Inferior parietal cortex (tissue), 1 donor: ENCODE measurements around the gene CAPN2.
"Not testable (repeated sequence)": the region's sequence is repeated elsewhere in the genome, so short reads cannot be mapped to it uniquely, and the experiment has no call there.

Source experiments
- DNase-seq: peaks from one replicate; pipeline ENCODE4 v3.0.0-alpha.2; 2016; ENCODE audit errors: extremely low spot score

CAPN2 gene

DNA sequence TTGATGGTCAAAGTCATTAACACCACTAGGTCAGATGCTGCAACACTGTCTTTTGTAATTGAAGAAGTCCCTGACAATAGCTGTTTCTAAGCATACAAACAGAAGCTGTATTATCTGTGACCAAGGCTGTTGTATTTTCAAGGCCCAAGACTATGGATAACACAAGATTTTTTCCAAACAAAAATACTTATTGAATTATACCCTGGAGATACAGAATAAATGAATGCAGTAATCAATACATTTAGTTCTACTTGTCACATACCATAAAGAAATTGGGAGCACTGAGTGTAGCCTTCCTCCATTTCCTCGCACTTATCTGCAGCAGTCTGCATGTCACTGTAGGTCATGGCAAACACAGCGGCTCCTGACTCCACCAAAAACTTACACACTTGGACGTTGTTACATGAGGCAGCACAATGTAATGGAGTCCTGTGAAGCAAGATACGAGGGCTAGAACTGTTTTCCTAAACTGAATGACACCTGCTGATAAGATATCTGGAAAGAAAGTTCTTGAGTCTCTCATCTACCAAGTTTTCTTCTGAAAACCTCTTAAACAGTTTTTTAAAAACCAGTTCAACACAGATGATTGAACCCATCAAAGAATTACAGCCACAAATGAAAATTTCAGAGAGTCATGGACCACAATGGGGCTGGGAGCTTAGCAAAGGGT, 76.5 kb downstream of the CAPN2 start:
- peak; percentile 68 for DNase-seq

DNA sequence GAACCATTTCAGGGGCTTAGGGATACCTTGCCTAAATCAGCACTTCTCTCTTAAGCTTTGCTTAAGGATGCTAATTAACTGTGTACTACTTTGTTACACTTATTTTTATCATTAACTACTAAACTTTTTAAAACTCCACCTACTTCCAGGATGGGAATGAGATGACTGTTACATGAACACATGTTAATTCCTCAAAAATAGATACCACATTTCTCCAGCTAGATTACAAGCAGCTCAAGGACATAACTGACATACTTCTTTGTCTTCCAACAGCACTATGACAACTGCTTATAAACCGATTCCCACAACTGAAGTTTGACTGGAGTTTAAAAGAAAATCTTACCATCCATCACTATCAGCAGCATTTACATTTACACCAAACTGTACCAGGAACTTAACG, 79.7 kb downstream of the CAPN2 start:
- no peak for DNase-seq

GRCh38 chr1:223793716-223794115, 81.4 kb downstream of the CAPN2 start:
- DNase-seq: no peak

- DNase-seq: no peak
Measured at GRCh38 chr1:223794136-223794880, 82.0 kb downstream of the CAPN2 start.

DNA sequence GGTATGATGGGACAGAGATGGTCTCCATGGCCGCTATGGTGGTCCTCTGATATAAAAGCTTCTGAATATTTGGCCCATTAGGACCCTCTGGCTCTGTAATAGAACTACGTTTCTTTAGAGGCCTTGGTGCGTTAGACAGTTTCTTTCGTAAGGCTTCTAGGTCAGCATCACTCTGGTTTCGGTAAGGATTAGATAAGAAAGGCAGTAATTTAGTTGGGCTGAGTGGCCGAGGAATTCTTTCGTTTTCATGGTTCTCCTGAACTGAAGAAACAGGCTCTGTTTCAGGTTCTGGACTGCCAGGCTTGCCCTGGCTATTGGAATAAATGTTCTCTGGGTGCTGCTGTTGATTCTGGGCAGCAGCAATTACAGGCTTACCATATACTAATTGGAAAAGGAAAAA, 83.9 kb downstream of the CAPN2 start:
- no peak for DNase-seq

DNA sequence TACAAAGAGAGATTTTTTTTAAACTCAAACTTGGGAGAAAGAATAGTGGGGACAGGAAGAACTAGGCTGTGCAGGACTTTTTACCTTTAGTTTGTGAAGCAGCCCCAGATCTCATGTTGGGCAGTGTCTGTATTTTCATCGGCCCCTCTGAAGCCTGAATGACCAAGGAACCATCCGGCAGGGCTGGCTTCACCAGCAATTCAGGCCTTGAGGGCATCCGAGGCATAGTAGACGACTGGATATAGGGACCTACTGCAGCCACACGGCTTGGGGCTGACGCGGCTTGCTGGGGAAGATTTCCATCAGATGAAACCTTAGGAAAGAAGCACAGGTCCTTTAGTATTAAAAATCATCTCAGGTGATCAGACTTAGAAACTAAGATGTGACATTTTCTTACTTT, 89.7 kb downstream of the CAPN2 start:
- no peak for DNase-seq

DNA sequence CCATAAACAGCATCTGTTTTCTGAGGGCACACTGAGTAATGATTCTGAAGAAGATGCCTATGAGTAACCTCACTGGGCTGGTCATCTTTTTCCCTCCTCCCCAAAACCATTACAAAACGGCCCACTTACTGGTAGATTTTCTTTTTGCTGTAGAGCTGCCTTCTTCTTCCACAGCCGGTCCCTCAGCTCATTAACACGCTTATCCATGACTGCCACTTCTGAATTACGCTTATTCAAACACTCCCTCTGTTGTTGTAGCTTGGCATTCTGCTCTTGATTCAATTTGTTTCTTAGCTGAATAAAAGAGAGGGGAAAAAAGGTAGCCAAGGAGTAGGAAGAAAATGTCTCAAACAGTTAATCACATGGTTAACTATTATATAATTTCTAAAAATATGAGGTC, 90.3 kb downstream of the CAPN2 start:
- DNase-seq: peak; percentile 67

- DNase-seq: no peak
Measured at GRCh38 chr1:223803211-223803610, 90.9 kb downstream of the CAPN2 start.

DNA sequence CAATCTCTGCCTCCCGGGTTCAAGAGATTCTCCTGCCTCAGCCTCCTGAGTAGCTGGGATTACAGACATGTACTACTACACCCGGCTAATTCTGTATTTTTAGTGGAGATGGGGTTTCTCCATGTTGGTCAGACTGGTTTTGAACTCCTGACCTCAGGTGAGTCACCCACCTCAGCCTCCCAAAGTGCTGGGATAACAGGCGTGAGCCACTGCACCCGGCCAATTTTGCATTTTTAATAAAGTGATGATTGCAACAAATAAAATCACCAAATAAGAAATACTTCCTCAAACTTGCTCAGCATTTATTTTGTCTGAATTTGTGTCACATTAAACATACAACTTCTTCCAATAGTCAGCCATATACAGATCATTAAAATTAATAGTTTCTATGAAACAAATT, 97.6 kb downstream of the CAPN2 start:
- DNase-seq: not testable (repeated sequence)

DNA sequence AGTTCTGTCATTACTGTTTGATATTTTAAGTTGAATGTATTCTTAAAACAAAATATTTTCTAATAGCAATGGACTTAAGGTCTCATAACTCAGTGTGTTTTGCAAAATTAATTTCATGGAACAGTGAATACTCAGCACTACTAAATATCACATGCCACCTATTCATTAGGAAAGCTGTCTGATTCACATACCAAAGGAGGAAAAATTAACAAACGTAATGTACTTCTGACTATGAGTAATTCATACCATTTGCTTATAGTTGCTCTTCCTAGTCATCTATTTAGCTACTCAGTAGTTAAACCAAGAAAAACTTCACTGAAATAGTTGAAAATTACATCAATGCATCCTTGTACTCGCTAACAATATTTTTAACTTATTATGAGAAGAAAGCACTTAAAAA, 98.2 kb downstream of the CAPN2 start:
- no peak for DNase-seq

GRCh38 chr1:223811634-223812101, 99.3 kb downstream of the CAPN2 start:
- DNase-seq: peak; percentile 81

- no peak for DNase-seq
Measured at GRCh38 chr1:223813645-223814044, 101.3 kb downstream of the CAPN2 start.

- DNase-seq: no peak
Measured at GRCh38 chr1:223815020-223815853, 102.9 kb downstream of the CAPN2 start.

GRCh38 chr1:223815865-223816264, 103.5 kb downstream of the CAPN2 start:
- no peak for DNase-seq

GRCh38 chr1:223817265-223817664, 104.9 kb downstream of the CAPN2 start:
- DNase-seq: not testable (repeated sequence)

- DNase-seq: no peak
Measured at GRCh38 chr1:223819730-223820514, 107.6 kb downstream of the CAPN2 start.

- no peak for DNase-seq
Measured at GRCh38 chr1:223820515-223820858, 108.1 kb downstream of the CAPN2 start.

- no peak for DNase-seq
Measured at GRCh38 chr1:223820971-223821370, 108.6 kb downstream of the CAPN2 start.

GRCh38 chr1:223824287-223824686, 111.9 kb downstream of the CAPN2 start:
- DNase-seq: no peak

DNA sequence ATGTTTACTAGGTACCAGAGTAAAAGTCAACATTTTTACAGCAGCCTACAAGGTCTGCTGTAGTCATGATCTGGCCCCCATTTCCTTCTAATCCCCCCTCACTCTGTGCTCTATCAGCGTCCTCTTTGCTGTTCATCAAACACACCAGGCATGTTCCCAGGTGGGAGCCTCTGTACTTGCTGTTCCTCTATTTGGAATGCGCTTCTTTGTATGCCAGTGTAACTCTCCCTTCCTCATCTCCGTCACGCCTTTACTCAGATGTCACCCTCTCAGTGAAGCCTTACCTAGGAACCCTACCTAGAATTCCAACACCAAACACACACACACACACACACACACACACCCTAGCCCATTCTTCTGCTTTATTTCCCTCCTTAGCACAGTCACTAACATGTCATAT, 112.4 kb downstream of the CAPN2 start:
- no peak for DNase-seq
